ENCODE data around the gene SMC3. TPM values are rescaled to one million over a fixed set of nuclear protein-coding genes. Genes with fewer than 3 reads are reported as not detected.
A peak's percentile ranks its signal among the peaks of the same experiment; 100 is the strongest.
"Not testable (repeated sequence)": the region's sequence is repeated elsewhere in the genome, so short reads cannot be mapped to it uniquely, and the experiment has no call there.

The SMC3 gene
- polyA plus RNA-seq, 5 donors = 55.6 to 98.5 (median 83.7) TPM

- no peak for DNase-seq
Observed at GRCh38 chr10:110576220-110576619, 8.7 kb downstream of the SMC3 start.

DNA sequence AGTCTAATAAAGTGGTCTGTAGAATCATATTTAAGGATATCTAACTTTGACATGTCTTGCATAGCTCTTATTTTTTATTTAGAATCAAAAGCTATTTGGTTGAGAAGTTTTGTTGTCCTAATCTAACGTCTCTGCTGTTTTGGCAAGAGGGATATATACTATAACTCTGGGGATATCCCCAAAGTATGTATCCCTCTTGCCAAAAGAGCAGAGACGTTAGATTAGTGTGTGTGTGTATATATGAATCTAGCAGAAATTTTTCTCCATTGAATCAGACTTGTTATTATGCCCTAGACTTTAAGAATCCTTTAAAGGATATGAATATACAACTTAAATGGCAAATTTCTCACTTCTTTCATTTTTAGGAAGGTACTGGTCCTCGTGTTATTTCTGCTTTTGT, 9.6 kb downstream of the SMC3 start:
- DNase-seq = no peak

GRCh38 chr10:110584006-110584405, 16.5 kb downstream of the SMC3 start:
- DNase-seq = no peak

- DNase-seq = no peak
Observed at GRCh38 chr10:110591760-110592159, 24.3 kb downstream of the SMC3 start.

- no peak for DNase-seq
Observed at GRCh38 chr10:110597476-110597875, 30.0 kb downstream of the SMC3 start.

DNA sequence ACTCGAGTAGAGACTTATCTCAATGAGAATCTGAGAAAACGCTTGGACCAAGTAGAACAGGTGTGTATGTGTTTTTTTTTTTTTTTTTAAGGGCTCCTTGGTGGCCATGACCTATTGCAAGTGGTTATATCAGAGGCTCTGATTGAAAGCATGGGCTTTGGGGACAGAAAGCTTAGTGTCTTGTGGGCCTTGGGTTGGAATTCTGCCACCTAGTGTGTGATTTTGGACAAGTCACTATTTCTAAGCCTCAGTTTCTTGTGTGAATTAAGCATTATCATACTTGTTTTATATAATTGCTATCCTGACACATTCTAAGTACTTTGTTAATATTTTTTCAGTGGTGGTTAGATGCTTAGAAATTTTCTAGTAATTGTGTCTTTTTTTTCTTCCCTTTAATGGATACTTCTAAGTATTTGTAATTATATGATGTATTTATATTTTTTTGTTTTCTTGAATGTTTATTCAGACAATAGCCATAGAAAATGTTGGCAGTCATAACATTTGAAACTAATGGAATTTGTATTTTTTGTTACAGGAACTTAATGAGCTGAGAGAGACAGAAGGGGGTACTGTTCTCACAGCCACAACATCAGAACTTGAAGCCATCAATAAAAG, 33.1 kb downstream of the SMC3 start:
- peak in 1 of 2 donors; percentile 16 for DNase-seq

GRCh38 chr10:110601581-110601980, 34.1 kb downstream of the SMC3 start:
- no peak for DNase-seq

GRCh38 chr10:110608087-110608486, 40.6 kb downstream of the SMC3 start:
- DNase-seq = no peak

DNA sequence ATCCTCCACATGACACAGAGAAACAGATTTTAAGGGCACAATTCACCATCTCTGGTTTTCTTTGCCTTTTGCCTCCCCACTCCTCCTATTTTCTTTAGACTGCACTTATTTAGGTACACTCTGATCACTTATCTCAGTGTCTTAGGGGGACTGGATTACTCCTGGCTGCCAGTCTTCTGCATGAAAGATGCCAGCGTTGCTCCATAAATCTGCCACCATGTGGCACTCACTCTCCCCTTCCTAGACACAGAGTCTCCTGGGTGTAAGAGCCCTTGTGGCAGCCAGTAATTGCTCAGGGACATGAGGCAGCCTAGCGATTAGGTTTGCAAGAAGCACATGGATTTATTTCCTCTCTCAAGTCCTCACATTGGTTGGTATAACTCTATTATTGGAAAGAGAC, 42.1 kb downstream of the SMC3 start:
- DNase-seq = no peak

- peak; percentile 42 to 57 for DNase-seq
Observed at GRCh38 chr10:110610308-110610774, 42.8 kb downstream of the SMC3 start.

- DNase-seq = not testable (repeated sequence)
Observed at GRCh38 chr10:110610781-110611180, 43.3 kb downstream of the SMC3 start.

DNA sequence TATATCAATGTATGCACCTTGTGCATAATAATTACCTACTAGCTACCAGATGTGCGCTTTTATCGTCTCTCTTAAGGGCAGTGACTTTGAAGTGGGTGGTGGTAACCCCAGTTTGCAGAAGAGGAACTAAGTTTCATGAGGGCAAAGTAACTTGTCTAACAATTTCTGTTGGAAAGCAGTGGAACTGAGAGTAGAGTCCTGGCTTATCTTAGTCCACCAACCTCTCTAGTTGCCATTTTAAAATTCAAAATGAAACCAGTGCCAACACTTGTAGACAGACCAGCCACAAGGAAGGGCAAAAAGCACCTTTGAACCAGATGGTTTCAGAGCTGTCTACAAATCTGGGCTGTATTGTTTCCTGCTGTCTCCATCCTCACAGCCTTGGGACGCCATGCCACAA, 44.6 kb downstream of the SMC3 start:
- DNase-seq = no peak

DNA sequence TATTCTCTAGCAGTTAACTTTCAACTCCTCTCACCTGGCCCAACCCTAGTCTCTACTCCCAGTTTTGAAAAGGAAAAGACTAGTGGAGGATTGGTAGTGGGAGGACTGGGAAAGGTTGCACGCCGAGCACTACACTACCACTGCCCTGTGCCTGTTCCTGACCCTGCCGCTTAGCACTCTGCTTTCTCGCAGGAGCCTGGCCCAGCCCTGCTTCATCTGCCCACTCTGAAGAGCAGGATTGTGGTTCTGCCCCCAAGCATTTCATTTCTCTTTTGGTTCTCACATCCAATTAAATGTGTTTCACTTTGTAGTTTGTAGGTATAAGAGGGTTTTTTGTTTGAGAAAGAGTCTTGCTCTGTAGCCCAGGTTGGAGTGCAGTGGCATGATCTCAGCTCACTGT, 45.1 kb downstream of the SMC3 start:
- no peak for DNase-seq

DNA sequence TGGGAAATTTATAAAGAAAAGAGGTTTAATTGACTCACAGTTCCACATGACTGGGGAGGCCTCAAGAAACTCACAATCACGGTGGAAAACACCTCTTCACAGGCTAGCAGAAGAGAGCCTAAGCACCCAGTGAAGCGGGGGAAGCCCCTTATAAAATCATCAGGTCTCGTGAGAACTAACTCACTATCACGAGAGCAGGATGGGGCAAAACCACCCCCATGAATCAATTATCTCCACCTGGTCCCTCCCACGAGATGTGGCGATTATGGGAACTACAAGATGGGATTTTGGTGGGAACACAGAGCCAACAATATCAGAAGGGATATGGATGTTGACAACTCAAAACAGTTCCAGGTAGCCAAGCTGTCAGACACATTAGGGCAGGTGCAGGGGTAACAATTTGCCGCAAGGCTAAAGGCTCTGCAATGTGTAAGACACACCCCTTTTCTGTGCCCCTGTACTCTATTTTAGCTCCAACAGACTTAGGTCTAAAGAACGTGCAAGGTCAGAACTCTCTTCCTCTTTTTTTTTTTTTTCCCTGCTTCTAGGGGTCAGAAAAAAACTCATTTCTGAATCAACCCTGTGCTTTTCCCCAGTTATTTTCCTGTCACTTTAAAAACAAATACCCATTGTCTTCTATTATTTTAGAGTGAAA, 46.0 kb downstream of the SMC3 start:
- DNase-seq = no peak

DNA sequence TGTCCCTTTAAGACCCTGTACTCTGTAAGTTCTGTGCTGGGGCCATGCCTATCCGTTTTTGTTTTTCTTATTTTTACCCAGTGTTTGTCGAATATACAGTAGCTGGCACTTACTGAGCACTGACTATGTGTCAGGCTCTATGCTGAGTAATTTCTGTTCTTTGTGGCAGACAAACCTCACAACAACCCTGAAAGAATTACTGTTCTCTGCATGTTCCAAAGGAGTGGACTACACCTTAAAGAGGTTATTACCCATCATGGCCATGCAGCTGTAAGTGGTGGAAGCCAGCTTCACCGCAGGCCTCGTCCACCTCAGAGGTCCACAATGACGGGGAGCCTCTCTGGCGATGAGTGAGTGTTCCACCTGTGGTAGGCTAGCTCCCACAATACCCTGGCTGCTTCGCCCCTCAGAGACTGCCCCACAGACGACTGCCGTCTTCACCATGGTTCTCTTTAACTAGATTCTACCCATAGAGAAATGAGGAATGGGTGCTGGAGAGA, 46.6 kb downstream of the SMC3 start:
- DNase-seq = no peak

DNA sequence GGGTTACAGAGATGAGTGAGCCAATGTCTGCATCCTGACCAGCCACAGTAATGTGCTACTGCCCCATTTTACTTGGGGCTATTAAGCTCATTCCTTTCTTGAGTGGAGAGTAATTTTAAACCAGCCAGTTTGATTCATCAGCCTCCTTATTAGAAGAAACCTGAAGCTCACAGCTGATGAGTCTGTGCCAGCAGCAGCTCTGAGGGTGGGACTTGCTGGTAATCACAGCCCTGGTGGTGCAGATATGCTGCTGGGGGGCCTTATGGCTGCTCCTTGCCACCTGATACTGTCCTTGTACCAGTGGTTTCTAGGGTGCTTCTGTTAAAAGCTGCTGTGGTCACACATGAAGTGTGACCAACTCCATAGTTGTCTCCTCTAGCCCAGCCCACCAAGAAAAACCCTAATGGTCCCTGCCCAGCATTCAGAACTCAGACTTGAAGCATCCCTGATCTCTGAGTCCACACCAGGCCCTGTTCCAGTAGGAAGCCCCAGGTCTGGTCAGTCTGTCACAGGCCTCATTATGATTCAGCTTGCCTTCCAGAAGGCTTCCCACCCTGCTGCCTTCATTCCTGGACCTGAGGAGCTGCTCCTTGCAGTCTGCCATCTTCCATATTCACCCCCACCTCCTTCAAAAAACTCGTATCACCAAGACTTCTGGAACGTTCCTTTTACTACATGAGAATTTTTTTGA, 47.7 kb downstream of the SMC3 start:
- DNase-seq = no peak

- no peak for DNase-seq
Observed at GRCh38 chr10:110616493-110617033, 49.1 kb downstream of the SMC3 start.

GRCh38 chr10:110617425-110618229, 50.1 kb downstream of the SMC3 start:
- DNase-seq = no peak

- DNase-seq = no peak
Observed at GRCh38 chr10:110618230-110618610, 50.7 kb downstream of the SMC3 start.

- DNase-seq = no peak
Observed at GRCh38 chr10:110619514-110620397, 52.3 kb downstream of the SMC3 start.

DNA sequence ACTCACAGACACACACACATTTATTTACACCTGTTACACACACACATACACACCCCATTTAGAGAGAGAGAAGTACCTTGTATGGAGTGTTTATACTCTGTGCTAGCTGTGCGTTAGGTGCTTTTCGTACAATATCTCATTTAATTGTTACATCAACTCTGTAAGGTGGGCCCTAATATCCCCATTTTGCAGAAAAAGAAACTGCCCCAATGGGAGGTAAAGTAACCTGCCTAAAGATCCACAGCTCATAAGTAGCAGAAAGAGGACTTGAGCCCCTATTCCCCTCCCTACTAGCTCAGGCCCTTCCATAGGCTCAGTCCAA, 52.9 kb downstream of the SMC3 start:
- DNase-seq = no peak
